HPDE6-E6E7 (cell line): ENCODE measurements around the gene PRKCE.
"Not testable (repeated sequence)": the region's sequence is repeated elsewhere in the genome, so short reads cannot be mapped to it uniquely, and the experiment has no call there.

ENCODE experiments used
- DNase-seq: peaks from one replicate; pipeline ENCODE4 v3.0.0; 2011; ENCODE audit warnings: missing footprints; ENCODE audit errors: extremely low spot score

Gene PRKCE

GRCh38 chr2:45908316-45909170 lies 257.1 kb downstream of the PRKCE start:
- DNase-seq = no peak

- no peak for DNase-seq
These were observed 257.7 kb downstream of the PRKCE start for GRCh38 chr2:45909171-45909565.

GRCh38 chr2:45909677-45910191 lies 258.3 kb downstream of the PRKCE start:
- peak; percentile 74 for DNase-seq

GRCh38 chr2:45910473-45911060 lies 259.1 kb downstream of the PRKCE start:
- DNase-seq = no peak

GRCh38 chr2:45911538-45911937 lies 260.1 kb downstream of the PRKCE start:
- DNase-seq = no peak

GRCh38 chr2:45912109-45912508 lies 260.6 kb downstream of the PRKCE start:
- DNase-seq = no peak

- DNase-seq = no peak
These were observed 262.1 kb downstream of the PRKCE start for GRCh38 chr2:45913539-45913938.

GRCh38 chr2:45915523-45915922 lies 264.0 kb downstream of the PRKCE start:
- DNase-seq = no peak

GRCh38 chr2:45917561-45918176 lies 266.2 kb downstream of the PRKCE start:
- not testable (repeated sequence) for DNase-seq

- no peak for DNase-seq
These were observed 267.1 kb downstream of the PRKCE start for GRCh38 chr2:45918463-45919159.

GRCh38 chr2:45919160-45919650 lies 267.7 kb downstream of the PRKCE start:
- no peak for DNase-seq

- peak; percentile 68 for DNase-seq
These were observed 268.2 kb downstream of the PRKCE start for GRCh38 chr2:45919711-45920111.

- no peak for DNase-seq
These were observed 270.4 kb downstream of the PRKCE start for GRCh38 chr2:45921921-45922320.

- no peak for DNase-seq
These were observed 271.1 kb downstream of the PRKCE start for GRCh38 chr2:45922577-45922988.

- DNase-seq = no peak
These were observed 272.2 kb downstream of the PRKCE start for GRCh38 chr2:45923701-45924100.

GRCh38 chr2:45925026-45925425 lies 273.6 kb downstream of the PRKCE start:
- DNase-seq = no peak

- DNase-seq = no peak
These were observed 274.3 kb downstream of the PRKCE start for GRCh38 chr2:45925636-45926366.

GRCh38 chr2:45928946-45929345 lies 277.5 kb downstream of the PRKCE start:
- no peak for DNase-seq

- no peak for DNase-seq
These were observed 278.4 kb downstream of the PRKCE start for GRCh38 chr2:45929674-45930395.

- no peak for DNase-seq
These were observed 278.9 kb downstream of the PRKCE start for GRCh38 chr2:45930396-45930792.
